ENCODE data around the gene NKX6-2. TPM values are rescaled to one million over a fixed set of nuclear protein-coding genes. Genes with fewer than 3 reads are reported as not detected.

The NKX6-2 gene
- total and polyA plus RNA-seq, 2 of the 8 experiments (the other 6 are each of a cell fraction or from before 2014, with no cell fraction given) = 0.06 TPM; not detected in 1

- Histone ChIP-seq H3K9me3 (ENCODE audit: insufficient read depth in 2 of 2, low read depth in 1 of 2, low read length in 1 of 2) (peaks cover 8 to 12% of the 10 kb centered on the region in 2 experiments; a peak in 2 of 4 replicates), H2BK15ac (ENCODE audit: low read length) (no peak overlapping the region), H3K4me2 (ENCODE audit: insufficient read depth in 1 of 2, low read depth in 2 of 2, low read length in 2 of 2) (no peak overlapping the region), H3K18ac (ENCODE audit: extremely low read depth, low read length) (no peak overlapping the region), H2BK5ac (ENCODE audit: low read depth, low read length) (no peak overlapping the region), H3K4ac (replicated peaks; ENCODE audit: insufficient read length, low read depth, low read length) (no peak overlapping the region), H2BK20ac (ENCODE audit: low read length) (no peak overlapping the region), H3K23me2 (ENCODE audit: low read depth, low read length) (no peaks in the 10 kb centered on the region), H4K5ac (ENCODE audit: insufficient read length, low read depth, low read length) (no peak overlapping the region), H4K20me1 (replicated peaks in 1 of 2; ENCODE audit: control insufficient read depth in 1 of 2, insufficient read depth in 2 of 2, low read length in 2 of 2) (peaks cover 0 to 6% of the 10 kb centered on the region in 2 experiments), H2BK120ac (replicated peaks; ENCODE audit: low read depth, low read length) (no peak overlapping the region), H3K56ac (replicated peaks; ENCODE audit: insufficient read length, low read depth, low read length) (no peak overlapping the region), H3K14ac (ENCODE audit: insufficient read length) (no peak overlapping the region), H3K36me3 (ENCODE audit: control insufficient read depth in 2 of 4, insufficient read depth in 4 of 4, low read length in 3 of 4) (no peaks in the 10 kb centered on the region), H3K23ac (ENCODE audit: insufficient read length) (no peak overlapping the region), H3K27me3 (replicated peaks in 1 of 4; ENCODE audit: control insufficient read depth in 3 of 4, extremely low read depth in 1 of 4, insufficient read depth in 3 of 4, low read length in 3 of 4) (no peaks in the 10 kb centered on the region), H4K91ac (replicated peaks; ENCODE audit: insufficient read length, low read length) (no peak overlapping the region), H3K9ac (replicated peaks in 1 of 4; ENCODE audit: extremely low read depth in 1 of 4, low read depth in 3 of 4, low read length in 3 of 4) (no peak overlapping the region), H3K79me1 (ENCODE audit: low read depth, low read length) (no peaks in the 10 kb centered on the region), H2AFZ (ENCODE audit: low read length) (no peak overlapping the region), H2BK12ac (ENCODE audit: low read depth, low read length) (no peak overlapping the region), H4K8ac (ENCODE audit: extremely low read depth, insufficient read depth, low read length) (no peak overlapping the region), H2AK5ac (ENCODE audit: low read depth, low read length) (no peak overlapping the region), H3K4me1 (replicated peaks in 1 of 4; ENCODE audit: control insufficient read depth in 3 of 4, insufficient read depth in 4 of 4, low read length in 3 of 4) (no peaks in the 10 kb centered on the region; a peak in 1 of 7 replicates), H3K4me3 (ENCODE audit: extremely low read depth in 1 of 4, insufficient read depth in 2 of 4, low read depth in 3 of 4, low read length in 4 of 4) (no peak overlapping the region), H3K79me2 (ENCODE audit: control insufficient read depth in 1 of 2, insufficient read depth in 2 of 2, low read length in 2 of 2) (no peaks in the 10 kb centered on the region), H3K27ac (ENCODE audit: low read depth, low read length) (no peak overlapping the region)
- CTCF ChIA-PET (ENCODE audit: partially characterized antibody) = interaction anchor here (1.0 to 1.3 kb wide), 2 partner anchors 21 to 108 kb away, joined by 3 to 4 read pairs; no protein-coding TSS in a partner anchor
- FAIRE-seq (no peak), DNase-seq (ENCODE audit: low read depth in 1 of 2, low spot score in 2 of 2) (no peak)
- POLR2A ChIA-PET (ENCODE audit: partially characterized antibody) = no interaction called here
- no peak for TF ChIP-seq GABPA (IDR thresholded peaks at IDR 0.05; ENCODE audit: borderline replicate concordance, insufficient read depth, low read length)
- whole genome bisulfite sequencing, 2 experiments (ENCODE audit: extremely low coverage in 1 of 2, insufficient coverage in 1 of 2, insufficient read length in 1 of 2, insufficient replicate concordance in 2 of 2, low coverage in 1 of 2, low lambda C conversion rate in 2 of 2, missing lambda C conversion rate in 1 of 2) = 75% methylated on average over 6 of the region's 6 CpGs; no CpG with 5 or more reads in 1 of the 2 experiments
Measured at GRCh38 chr10:132762267-132762666, 23.7 kb downstream of the NKX6-2 start.

All from H1 (cell line).